ENCODE results near the gene ANKRD36C. TPM values are rescaled to one million over a fixed set of nuclear protein-coding genes. Genes with fewer than 3 reads are reported as not detected.
"Not testable (repeated sequence)": the region's sequence is repeated elsewhere in the genome, so short reads cannot be mapped to it uniquely, and the experiment has no call there.

The ANKRD36C gene
- total RNA-seq, 1 experiment from 2014 or later, result 8.7 TPM

DNA sequence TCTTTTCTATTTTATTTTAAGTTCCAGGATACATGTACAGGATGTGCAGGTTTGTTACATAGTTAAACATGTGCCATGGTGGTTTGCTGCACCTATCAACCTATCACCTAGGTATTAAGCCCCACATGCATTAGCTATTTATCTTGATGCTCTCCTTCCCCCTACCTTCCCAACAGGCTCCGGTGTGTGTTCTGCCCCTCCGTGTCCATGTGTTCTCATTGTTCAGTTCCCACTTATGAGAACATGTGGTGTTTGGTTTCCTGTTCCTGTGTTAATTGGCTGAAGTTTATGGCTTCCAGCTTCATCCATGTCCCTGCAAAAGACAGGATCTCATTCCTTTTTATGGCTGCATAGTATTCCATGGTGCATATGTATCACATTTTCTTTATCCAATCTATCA lies 174.1 kb downstream of the ANKRD36C start:
- not testable (repeated sequence) for H3K4me3 Mint-ChIP-seq

DNA sequence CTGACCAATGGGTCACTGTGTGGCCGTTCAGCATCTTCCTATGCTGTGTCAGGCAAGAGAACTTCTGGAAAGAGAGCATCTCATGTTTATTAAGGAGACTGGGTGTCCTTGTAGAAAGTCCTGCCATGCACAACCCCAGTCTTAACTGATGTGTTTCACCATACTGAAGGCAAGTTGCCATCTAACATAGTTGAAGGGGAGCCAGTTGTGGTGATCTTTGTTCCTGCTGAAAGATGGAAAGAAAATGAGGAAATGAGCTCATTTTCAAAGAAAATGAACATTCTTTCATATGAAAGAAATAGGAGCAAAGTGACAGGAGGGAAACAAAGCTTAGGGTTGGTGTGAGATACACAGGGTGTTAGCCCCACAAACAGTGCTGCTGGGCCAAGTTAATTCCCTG lies 178.3 kb downstream of the ANKRD36C start:
- ATAC-seq; H3K27ac Mint-ChIP-seq; POLR2A ChIA-PET; H3K4me3 Mint-ChIP-seq; CTCF ChIA-PET; H3K4me1 Mint-ChIP-seq; DNase-seq (ENCODE audit: low spot score): not testable (repeated sequence)
- H3K36me3 Mint-ChIP-seq, result peaks cover 22% of the 10 kb centered on the region
- peaks cover 29% of the 10 kb centered on the region for H3K27me3 Mint-ChIP-seq (ENCODE audit: low read depth)
- H3K9me3 Mint-ChIP-seq, result peaks cover 33% of the 10 kb centered on the region

More for the DNA sequence above, 174.1 kb downstream of the ANKRD36C start:
- H3K4me1 Mint-ChIP-seq; DNase-seq (ENCODE audit: low spot score); POLR2A ChIA-PET; H3K27ac Mint-ChIP-seq; ATAC-seq; CTCF ChIA-PET: not testable (repeated sequence)
- Mint-ChIP-seq H3K9me3 (peaks cover 56% of the 10 kb centered on the region), H3K36me3 (peaks cover 45% of the 10 kb centered on the region), H3K27me3 (ENCODE audit: low read depth) (peaks cover 55% of the 10 kb centered on the region)

DNA sequence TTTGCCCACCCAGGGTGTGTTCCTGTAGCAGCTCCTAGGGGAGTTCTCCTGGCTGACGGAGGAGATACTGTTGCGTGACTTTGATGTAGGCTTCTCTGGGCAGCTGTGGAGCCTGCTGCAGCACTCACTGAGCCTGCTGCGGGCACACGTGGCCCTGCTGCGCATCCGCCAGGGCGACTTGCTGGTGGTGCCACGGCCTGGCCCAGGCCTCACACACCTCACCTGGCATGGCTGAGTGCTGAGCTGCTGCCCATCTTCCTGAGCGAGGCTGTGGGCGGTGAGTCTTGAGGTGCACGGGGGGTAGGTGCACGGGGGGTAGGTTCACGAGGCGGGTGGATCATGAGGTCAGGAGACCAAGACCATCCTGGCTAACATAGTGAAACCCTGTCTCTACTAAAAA lies 191.7 kb downstream of the ANKRD36C start:
- Mint-ChIP-seq H3K4me1 (no peaks in the 10 kb centered on the region), H3K36me3 (no peaks in the 10 kb centered on the region), H3K27ac (no peak overlapping the region), H3K27me3 (ENCODE audit: low read depth) (peaks cover 10% of the 10 kb centered on the region; the same call in 1 of the 2 replicates), H3K4me3 (no peak overlapping the region), H3K9me3 (peaks cover 11% of the 10 kb centered on the region)
- CTCF ChIA-PET, result interaction anchor here (0.5 to 0.6 kb wide), 2 partner anchors 570 to 634 kb away, joined by 3 to 5 read pairs; no protein-coding TSS in a partner anchor
- DNase-seq (ENCODE audit: low spot score) (no peak), ATAC-seq (no peak)
- POLR2A ChIA-PET, result no interaction called here
- TF ChIP-seq OVOL2 (CRISPR knock-in tag; IDR thresholded peaks at IDR 0.05; ENCODE audit: borderline replicate concordance), result no peak

DNA sequence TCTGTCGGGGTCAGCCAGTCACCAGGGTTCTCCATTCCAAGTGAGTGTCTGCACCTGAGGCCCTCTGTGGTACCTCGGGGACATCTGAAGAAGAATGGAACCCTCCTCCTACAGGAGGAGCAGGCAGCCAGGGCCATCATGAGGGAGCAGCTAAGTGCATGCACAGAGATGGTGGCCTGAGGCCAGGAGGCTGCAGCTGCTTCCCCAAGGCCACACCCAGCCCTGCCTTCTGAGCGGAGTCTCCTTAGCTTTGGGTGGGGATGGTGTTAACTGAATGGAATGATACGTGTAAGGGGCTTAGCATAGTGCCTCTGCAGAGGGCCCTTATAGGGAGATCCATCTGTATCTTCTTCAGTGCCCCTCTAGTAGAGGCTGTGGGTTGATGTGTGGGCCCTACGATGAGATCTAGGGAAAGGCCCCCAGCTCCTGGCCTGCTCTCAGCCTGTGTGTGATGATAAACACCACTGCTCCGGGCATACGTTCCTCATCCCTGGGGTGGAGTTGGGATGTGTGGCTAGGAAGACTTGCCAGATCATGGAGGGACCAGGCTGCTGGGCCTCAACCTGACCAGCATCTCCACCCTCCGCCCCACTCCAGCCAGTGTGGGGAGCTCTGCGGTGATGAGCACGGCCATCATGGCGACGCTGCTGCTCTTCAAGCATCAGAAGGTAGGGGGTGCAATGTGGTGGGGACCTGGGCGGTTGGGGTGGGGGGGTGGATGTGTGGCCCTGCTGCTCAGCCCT lies 192.3 kb downstream of the ANKRD36C start:
- H3K4me3 Mint-ChIP-seq; H3K27ac Mint-ChIP-seq; POLR2A ChIA-PET; H3K9me3 Mint-ChIP-seq; H3K27me3 Mint-ChIP-seq (ENCODE audit: low read depth); H3K36me3 Mint-ChIP-seq; H3K4me1 Mint-ChIP-seq: not testable (repeated sequence)
- CTCF ChIA-PET, result interaction anchor here (0.5 to 0.6 kb wide), 3 partner anchors 569 to 728 kb away, joined by 3 to 5 read pairs (median 4); no protein-coding TSS in a partner anchor
- ATAC-seq (peak; percentile 66), DNase-seq (ENCODE audit: low spot score) (peak; percentile 11)

DNA sequence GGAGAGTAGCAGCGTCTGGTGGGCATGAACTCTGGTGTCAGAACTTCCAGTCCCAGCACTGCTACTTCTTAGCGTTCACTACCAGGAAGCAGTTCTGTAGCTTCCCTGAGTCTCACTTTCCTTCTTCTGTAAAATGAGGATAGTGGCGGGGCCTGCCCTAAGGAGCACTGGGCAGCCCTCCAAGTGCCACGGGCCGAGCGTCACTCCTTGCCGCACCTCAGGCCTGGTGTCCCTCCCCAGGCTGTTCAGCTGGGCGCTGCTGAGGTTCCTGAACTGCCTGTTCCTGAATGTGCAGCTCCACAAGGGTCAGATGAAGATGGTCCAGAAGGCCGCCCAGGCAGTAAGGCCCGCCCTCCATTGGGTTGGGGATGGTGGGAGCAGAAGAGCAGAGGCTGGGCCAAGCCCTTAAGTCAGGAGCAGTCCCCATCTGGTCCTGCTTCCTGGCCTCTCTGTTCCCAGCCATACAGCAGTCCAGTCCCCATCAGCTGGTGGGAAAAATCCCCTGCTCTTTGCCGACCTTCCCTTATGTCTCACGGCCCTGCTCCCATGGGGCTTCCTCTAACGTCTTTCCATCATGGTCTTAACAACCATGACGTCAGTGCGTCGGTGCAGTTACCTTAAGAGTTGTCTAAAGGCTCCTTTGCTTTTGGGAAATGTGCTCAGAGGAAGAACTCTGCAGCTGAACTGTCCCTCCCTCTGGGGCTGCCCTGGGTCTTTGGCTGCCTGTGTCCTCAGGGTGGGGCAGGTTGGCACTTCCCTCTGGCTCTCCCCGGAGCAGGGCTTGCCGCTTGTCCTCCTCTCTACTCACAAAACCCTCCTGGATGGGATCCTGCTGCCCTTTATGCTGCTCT lies 195.2 kb downstream of the ANKRD36C start:
- H3K27ac Mint-ChIP-seq; DNase-seq (ENCODE audit: low spot score); H3K4me3 Mint-ChIP-seq; H3K36me3 Mint-ChIP-seq; H3K4me1 Mint-ChIP-seq; ATAC-seq; POLR2A ChIA-PET; H3K9me3 Mint-ChIP-seq; H3K27me3 Mint-ChIP-seq (ENCODE audit: low read depth); CTCF ChIA-PET: not testable (repeated sequence)

DNA sequence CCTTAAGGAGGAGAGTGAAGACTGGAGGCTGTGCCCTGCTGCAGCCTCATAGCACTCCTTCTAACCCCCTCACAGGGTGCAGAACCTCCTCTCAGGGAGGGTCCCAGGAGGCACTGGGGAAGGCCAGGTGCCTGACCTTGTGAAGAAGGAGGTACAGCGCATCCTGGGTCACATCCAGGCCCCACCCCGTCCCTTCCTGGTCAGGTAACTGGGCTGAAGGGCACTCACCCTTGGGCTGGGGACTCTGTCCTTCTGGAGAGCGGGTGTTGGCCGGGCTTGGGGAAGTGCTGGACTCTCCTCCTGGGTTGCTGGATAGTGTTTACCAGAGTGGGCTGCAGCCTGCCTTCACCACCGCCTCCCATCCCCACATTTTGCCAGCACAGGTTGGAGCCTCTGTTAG lies 197.7 kb downstream of the ANKRD36C start:
- CTCF ChIA-PET; POLR2A ChIA-PET; H3K4me1 Mint-ChIP-seq; H3K27me3 Mint-ChIP-seq (ENCODE audit: low read depth); H3K4me3 Mint-ChIP-seq; H3K27ac Mint-ChIP-seq; ATAC-seq; H3K9me3 Mint-ChIP-seq; H3K36me3 Mint-ChIP-seq; DNase-seq (ENCODE audit: low spot score): not testable (repeated sequence)

DNA sequence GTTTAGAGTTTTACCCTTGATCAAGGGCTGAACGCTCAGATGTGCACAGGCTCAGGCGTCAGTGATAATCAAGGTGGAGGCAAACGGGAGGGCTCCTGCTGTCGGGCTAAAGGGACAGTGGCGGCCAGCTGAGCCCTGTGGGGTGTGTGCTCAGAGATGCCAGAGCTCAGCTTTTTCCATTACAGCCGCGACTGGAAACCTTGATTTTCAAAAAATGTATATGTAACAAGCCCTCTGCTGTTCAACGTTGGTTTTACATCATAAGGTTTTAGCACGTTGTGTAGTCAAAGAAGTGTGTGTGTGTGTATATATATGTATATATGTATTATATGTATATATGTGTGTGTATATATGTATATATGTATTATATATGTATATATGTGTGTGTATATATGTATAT lies 201.4 kb downstream of the ANKRD36C start:
- H3K36me3 Mint-ChIP-seq; H3K9me3 Mint-ChIP-seq; H3K4me3 Mint-ChIP-seq; DNase-seq (ENCODE audit: low spot score); CTCF ChIA-PET; H3K4me1 Mint-ChIP-seq; H3K27me3 Mint-ChIP-seq (ENCODE audit: low read depth); H3K27ac Mint-ChIP-seq; POLR2A ChIA-PET: not testable (repeated sequence)
- ATAC-seq, result peak; percentile 11

DNA sequence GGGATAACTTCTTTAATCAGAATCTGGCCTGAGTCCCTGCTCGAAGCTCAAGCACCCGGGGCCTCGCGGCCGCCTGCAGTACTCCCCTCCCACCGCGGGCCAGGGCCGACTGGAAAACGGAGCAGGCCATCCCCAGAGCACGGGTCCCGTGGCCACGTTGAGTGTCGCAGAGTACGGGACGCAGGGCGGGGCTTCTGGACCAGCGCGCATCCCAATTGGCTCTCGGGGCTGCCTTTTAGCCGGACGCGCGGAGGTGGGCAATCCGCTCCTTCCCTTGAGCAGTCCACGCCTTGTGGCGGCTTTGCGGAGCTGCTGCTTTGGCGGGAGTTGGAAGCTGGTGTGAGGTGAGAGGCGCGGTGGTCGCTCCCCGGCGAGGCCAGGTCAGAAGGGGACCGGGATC lies 202.2 kb downstream of the ANKRD36C start:
- H3K4me3 Mint-ChIP-seq; H3K27me3 Mint-ChIP-seq (ENCODE audit: low read depth): not testable (repeated sequence)

DNA sequence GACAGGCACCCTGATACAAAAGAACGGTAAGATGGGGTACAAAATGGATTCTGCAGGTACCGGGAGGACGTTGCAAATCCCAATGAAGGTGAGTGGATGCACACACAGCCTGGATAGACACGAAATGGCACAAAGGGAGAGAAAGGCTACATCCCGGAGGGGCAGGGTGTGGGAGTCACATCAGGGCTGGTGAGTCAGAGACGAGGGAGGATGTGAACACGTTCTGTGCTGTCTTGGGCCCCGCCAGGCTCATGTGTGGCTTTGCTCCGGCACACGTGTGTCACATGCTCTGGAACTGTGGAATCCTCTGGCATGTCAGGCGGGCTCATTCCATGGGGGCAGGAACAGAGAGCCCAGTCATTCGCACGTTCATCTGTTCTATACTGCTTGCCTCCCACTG lies 203.0 kb downstream of the ANKRD36C start:
- ATAC-seq; H3K27me3 Mint-ChIP-seq (ENCODE audit: low read depth); DNase-seq (ENCODE audit: low spot score); H3K9me3 Mint-ChIP-seq; CTCF ChIA-PET; H3K4me1 Mint-ChIP-seq; H3K36me3 Mint-ChIP-seq; H3K27ac Mint-ChIP-seq; POLR2A ChIA-PET; H3K4me3 Mint-ChIP-seq: not testable (repeated sequence)

More for the DNA sequence above, 202.2 kb downstream of the ANKRD36C start:
- POLR2A ChIA-PET; CTCF ChIA-PET; H3K4me1 Mint-ChIP-seq; H3K36me3 Mint-ChIP-seq; DNase-seq (ENCODE audit: low spot score); H3K27ac Mint-ChIP-seq; H3K9me3 Mint-ChIP-seq: not testable (repeated sequence)
- ATAC-seq, result peak; percentile 87

Other genes starting within 250 kb of the ANKRD36C start
- 0.20 to 0.66 TPM (median 0.55 TPM) in 3 replicates for gene GPAT2, start 43.1 kb upstream of the ANKRD36C start, total RNA-seq (2021)
- gene ADRA2B, start 124.7 kb upstream of the ANKRD36C start, total RNA-seq (2021), result 4.7 to 6.3 TPM (median 5.8 TPM) in 3 replicates
- gene ASTL, start 146.7 kb upstream of the ANKRD36C start, total RNA-seq (2021), result 0.69 to 1.4 TPM (median 0.79 TPM) in 3 replicates
- gene DUSP2, start 153.6 kb upstream of the ANKRD36C start, total RNA-seq (2021), result 4.7 to 6.8 TPM (median 5.8 TPM) in 3 replicates
- gene STARD7, start 217.0 kb upstream of the ANKRD36C start, total RNA-seq (2021), result 199 to 217 TPM (median 201 TPM) in 3 replicates

Data from WTC11 (cell line).